ENCODE results near the gene DHX34. TPM values are rescaled to one million over a fixed set of nuclear protein-coding genes. Genes with fewer than 3 reads are reported as not detected.

The DHX34 gene
- polyA plus RNA-seq, 3 donors = 3.4 to 34.4 (median 3.8) TPM

GRCh38 chr19:47352095-47352494 lies 3.0 kb downstream of the DHX34 start:
- H3K27ac Mint-ChIP-seq = peak overlapping the region; percentile 61 to 100 (median 87)
- H2AFZ ChIP-seq (ENCODE audit: insufficient read depth, low read depth, low read length, poor library complexity, severe bottlenecking) = no peak overlapping the region
- peak overlapping the region in 1 of 2 donors; percentile 63 for H3K27ac ChIP-seq (ENCODE audit: low read depth in 1 of 2, low read length in 2 of 2)
- peak overlapping the region; percentile 28 for H3K4me2 ChIP-seq (replicated peaks; ENCODE audit: extremely low read depth, low read length, poor library complexity, severe bottlenecking)
- H3K79me2 ChIP-seq (ENCODE audit: insufficient read depth, low read length) = peaks cover 52% of the 10 kb centered on the region
- H3K4me3 ChIP-seq (replicated peaks in 1 of 3; ENCODE audit: low read depth in 2 of 3, low read length in 3 of 3) = no peak overlapping the region
- H3K36me3 ChIP-seq (replicated peaks in 1 of 2; ENCODE audit: control insufficient read depth in 1 of 2, insufficient read depth in 2 of 2, low read length in 2 of 2) = peaks cover 41 to 52% of the 10 kb centered on the region in 2 donors
- TF ChIP-seq, protein P1, sequence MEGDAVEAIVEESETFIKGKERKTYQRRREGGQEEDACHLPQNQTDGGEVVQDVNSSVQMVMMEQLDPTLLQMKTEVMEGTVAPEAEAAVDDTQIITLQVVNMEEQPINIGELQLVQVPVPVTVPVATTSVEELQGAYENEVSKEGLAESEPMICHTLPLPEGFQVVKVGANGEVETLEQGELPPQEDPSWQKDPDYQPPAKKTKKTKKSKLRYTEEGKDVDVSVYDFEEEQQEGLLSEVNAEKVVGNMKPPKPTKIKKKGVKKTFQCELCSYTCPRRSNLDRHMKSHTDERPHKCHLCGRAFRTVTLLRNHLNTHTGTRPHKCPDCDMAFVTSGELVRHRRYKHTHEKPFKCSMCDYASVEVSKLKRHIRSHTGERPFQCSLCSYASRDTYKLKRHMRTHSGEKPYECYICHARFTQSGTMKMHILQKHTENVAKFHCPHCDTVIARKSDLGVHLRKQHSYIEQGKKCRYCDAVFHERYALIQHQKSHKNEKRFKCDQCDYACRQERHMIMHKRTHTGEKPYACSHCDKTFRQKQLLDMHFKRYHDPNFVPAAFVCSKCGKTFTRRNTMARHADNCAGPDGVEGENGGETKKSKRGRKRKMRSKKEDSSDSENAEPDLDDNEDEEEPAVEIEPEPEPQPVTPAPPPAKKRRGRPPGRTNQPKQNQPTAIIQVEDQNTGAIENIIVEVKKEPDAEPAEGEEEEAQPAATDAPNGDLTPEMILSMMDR (IDR thresholded peaks at IDR 0.05) = no peak
- no peaks in the 10 kb centered on the region for H4K20me1 ChIP-seq (ENCODE audit: insufficient read depth, low read length)
- peaks cover 31 to 42% of the 10 kb centered on the region in 2 donors for H3K4me1 ChIP-seq (ENCODE audit: control insufficient read depth in 1 of 2, insufficient read depth in 2 of 2, low read length in 2 of 2)
- peaks cover 60 to 69% of the 10 kb centered on the region in 2 donors for H3K36me3 Mint-ChIP-seq
- peak in 2 of 3 donors; percentile 54 to 65 for DNase-seq
- peaks cover 39% of the 10 kb centered on the region for H3K4me1 Mint-ChIP-seq
- no CpG with 5 or more reads among the region's 2 CpGs for WGBS (ENCODE audit: insufficient coverage)
- H3K4me3 Mint-ChIP-seq = peak overlapping the region in 1 of 2 donors; percentile 53
- intact Hi-C loops (cut with micrococcal nuclease) = loop anchor here in 1 of 2 donors (5.0 kb wide), 1 partner anchor 40 kb away; no protein-coding TSS in a partner anchor
- H3K9ac ChIP-seq (ENCODE audit: insufficient read depth, low read length, poor library complexity, severe bottlenecking) = no peak overlapping the region
- H3K9me3 ChIP-seq (replicated peaks in 1 of 2; ENCODE audit: control insufficient read depth in 1 of 2, insufficient read depth in 1 of 2, low read length in 2 of 2) = peaks cover 11 to 19% of the 10 kb centered on the region in 2 donors
- no peaks in the 10 kb centered on the region for H3K27me3 ChIP-seq (ENCODE audit: control insufficient read depth in 2 of 2, insufficient read depth in 2 of 2, low read length in 2 of 2)
- peaks cover 0 to 3% (median 0%) of the 10 kb centered on the region in 3 donors for H3K27me3 Mint-ChIP-seq (ENCODE audit: low read depth in 3 of 3)
- peaks cover 4 to 22% (median 10%) of the 10 kb centered on the region in 7 donors for H3K9me3 Mint-ChIP-seq

DNA sequence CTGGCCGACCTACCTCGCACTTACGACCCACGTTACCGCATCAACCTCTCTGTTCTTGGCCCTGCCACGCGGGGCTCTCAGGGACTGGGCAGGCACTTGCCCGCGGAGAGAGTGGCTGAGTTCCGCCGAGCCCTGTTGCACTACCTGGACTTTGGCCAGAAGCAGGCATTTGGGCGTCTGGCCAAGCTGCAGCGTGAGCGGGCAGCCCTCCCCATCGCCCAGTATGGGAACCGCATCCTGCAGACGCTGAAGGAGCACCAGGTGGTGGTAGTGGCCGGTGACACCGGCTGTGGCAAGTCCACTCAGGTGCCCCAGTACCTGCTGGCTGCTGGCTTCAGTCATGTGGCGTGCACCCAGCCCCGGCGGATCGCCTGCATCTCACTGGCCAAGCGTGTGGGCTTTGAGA lies 4.2 kb downstream of the DHX34 start:
- DNase-seq = no peak
- intact Hi-C loops (cut with micrococcal nuclease) = loop anchor here in 1 of 2 donors (5.0 kb wide), 1 partner anchor 39 kb away; no protein-coding TSS in a partner anchor
- H3K27ac ChIP-seq (ENCODE audit: low read depth in 1 of 2, low read length in 2 of 2) = no peak overlapping the region
- no peak overlapping the region for H3K4me3 Mint-ChIP-seq
- H3K27ac Mint-ChIP-seq = peak overlapping the region in 2 of 7 donors; percentile 2 to 89
- peaks cover 53 to 64% of the 10 kb centered on the region in 2 donors for H3K36me3 ChIP-seq (replicated peaks in 1 of 2; ENCODE audit: control insufficient read depth in 1 of 2, insufficient read depth in 2 of 2, low read length in 2 of 2)
- H3K4me3 ChIP-seq (replicated peaks in 1 of 3; ENCODE audit: low read depth in 2 of 3, low read length in 3 of 3) = no peak overlapping the region
- peaks cover 52% of the 10 kb centered on the region for H3K79me2 ChIP-seq (ENCODE audit: insufficient read depth, low read length)
- no peak overlapping the region for H3K9ac ChIP-seq (ENCODE audit: insufficient read depth, low read length, poor library complexity, severe bottlenecking)
- H3K4me1 ChIP-seq (ENCODE audit: control insufficient read depth in 1 of 2, insufficient read depth in 2 of 2, low read length in 2 of 2) = peaks cover 31 to 40% of the 10 kb centered on the region in 2 donors
- no peak overlapping the region for H2AFZ ChIP-seq (ENCODE audit: insufficient read depth, low read depth, low read length, poor library complexity, severe bottlenecking)
- H3K27me3 ChIP-seq (ENCODE audit: control insufficient read depth in 2 of 2, insufficient read depth in 2 of 2, low read length in 2 of 2) = no peaks in the 10 kb centered on the region
- TF ChIP-seq, protein P1 (IDR thresholded peaks at IDR 0.05) = no peak
- 98% methylated on average over 24 of the region's 24 CpGs for WGBS (ENCODE audit: insufficient coverage)
- H3K9me3 ChIP-seq (replicated peaks in 1 of 2; ENCODE audit: control insufficient read depth in 1 of 2, insufficient read depth in 1 of 2, low read length in 2 of 2) = peaks cover 17 to 26% of the 10 kb centered on the region in 2 donors
- peaks cover 39% of the 10 kb centered on the region for H3K4me1 Mint-ChIP-seq
- no peaks in the 10 kb centered on the region for H4K20me1 ChIP-seq (ENCODE audit: insufficient read depth, low read length)
- H3K4me2 ChIP-seq (replicated peaks; ENCODE audit: extremely low read depth, low read length, poor library complexity, severe bottlenecking) = no peak overlapping the region
- H3K9me3 Mint-ChIP-seq = peaks cover 9 to 30% (median 14%) of the 10 kb centered on the region in 7 donors
- H3K27me3 Mint-ChIP-seq (ENCODE audit: low read depth in 3 of 3) = peaks cover 0 to 3% (median 0%) of the 10 kb centered on the region in 3 donors
- peaks cover 73 to 77% of the 10 kb centered on the region in 2 donors for H3K36me3 Mint-ChIP-seq
